ENCODE measurements around the gene SCMH1. TPM values are rescaled to one million over a fixed set of nuclear protein-coding genes. Genes with fewer than 3 reads are reported as not detected.

SCMH1 gene
- total and polyA plus RNA-seq, 7 donors: 16.2 to 39.4 (median 28.3) TPM

DNA sequence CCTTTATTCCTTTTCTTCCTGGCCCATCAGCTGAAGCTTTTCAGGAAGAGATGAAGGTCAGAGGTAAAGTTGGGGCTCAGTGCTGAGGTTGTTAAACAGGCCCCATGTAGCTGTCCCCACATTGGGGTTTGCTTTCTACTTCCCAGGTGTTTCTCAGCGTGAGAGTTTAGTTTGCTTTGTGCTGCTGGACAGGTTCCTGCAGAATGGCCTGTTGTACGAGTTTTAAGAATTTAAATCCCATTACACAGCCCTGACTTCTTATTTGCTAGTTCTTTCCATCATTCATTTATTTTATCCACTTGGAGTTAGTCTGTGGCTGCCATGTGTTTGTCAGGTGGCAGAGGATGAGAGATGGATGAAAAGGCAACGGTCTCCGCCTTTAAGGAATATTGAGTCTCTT lies 243.4 kb downstream of the SCMH1 start:
- DNase-seq: no peak
- WGBS, 3 donors: 95 to 96% (median 95%) methylated on average over 4 of the region's 4 CpGs
- TF ChIP-seq, protein P1, sequence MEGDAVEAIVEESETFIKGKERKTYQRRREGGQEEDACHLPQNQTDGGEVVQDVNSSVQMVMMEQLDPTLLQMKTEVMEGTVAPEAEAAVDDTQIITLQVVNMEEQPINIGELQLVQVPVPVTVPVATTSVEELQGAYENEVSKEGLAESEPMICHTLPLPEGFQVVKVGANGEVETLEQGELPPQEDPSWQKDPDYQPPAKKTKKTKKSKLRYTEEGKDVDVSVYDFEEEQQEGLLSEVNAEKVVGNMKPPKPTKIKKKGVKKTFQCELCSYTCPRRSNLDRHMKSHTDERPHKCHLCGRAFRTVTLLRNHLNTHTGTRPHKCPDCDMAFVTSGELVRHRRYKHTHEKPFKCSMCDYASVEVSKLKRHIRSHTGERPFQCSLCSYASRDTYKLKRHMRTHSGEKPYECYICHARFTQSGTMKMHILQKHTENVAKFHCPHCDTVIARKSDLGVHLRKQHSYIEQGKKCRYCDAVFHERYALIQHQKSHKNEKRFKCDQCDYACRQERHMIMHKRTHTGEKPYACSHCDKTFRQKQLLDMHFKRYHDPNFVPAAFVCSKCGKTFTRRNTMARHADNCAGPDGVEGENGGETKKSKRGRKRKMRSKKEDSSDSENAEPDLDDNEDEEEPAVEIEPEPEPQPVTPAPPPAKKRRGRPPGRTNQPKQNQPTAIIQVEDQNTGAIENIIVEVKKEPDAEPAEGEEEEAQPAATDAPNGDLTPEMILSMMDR (IDR thresholded peaks at IDR 0.05): no peak
- Histone ChIP-seq H3K4me1 (peaks cover 7% of the 10 kb centered on the region), H3K27me3 (ENCODE audit: insufficient read depth in 3 of 3, low read length in 2 of 3) (no peaks in the 10 kb centered on the region), H3K4me3 (no peak overlapping the region), H3K27ac (no peak overlapping the region), H3K9me3 (no peaks in the 10 kb centered on the region), H3K36me3 (ENCODE audit: insufficient read depth in 1 of 2, low read depth in 1 of 2) (peaks cover 2 to 90% of the 10 kb centered on the region in 2 donors)
- ATAC-seq: no peak
- intact Hi-C loops (cut with DNase I): no loop called here

DNA sequence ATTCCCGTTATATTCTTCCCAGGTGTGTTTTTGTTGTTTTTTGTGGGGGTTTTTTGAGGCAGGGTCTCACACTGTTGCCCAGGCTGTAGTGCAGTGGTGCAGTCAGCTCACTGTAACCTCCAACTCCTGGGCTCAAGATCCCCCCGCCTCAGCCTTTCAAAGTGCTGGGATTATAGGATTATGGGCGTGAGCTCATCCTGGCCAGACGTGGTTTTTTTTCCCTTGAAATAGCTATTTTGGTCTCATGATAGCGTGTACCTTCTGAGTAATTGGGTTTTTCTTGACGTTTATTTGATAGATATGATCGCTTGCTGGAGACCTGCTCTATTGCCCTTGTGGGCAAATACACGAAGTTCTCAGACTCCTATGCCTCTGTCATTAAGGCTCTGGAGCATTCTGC lies 245.0 kb downstream of the SCMH1 start:
- intact Hi-C loops (cut with DNase I): no loop called here

DNA sequence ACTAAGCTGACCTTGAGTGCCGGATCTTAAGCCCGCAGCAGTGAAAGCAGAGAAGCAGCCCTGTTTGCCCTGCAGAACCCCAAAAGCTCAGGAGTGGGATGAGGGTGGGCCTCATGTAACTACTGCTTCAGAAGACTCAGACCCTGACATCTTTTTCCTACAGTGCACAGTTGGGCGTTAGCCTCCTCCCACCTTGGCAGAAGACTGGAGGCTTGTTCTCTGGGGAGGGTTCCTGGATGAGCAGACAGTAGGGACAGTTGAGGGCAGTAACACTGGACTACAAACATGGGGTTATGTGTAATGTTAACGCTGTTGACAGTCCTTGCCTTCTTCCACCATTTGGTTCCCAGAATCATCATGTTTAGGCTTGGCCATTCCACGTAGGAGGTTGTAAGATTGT lies 253.0 kb downstream of the SCMH1 start:
- WGBS, 3 donors: 94 to 97% (median 95%) methylated on average over 5 of the region's 5 CpGs
- Histone ChIP-seq H3K9me3 (no peaks in the 10 kb centered on the region), H3K27ac (no peak overlapping the region), H3K27me3 (ENCODE audit: insufficient read depth in 3 of 3, low read length in 2 of 3) (no peaks in the 10 kb centered on the region), H3K36me3 (ENCODE audit: insufficient read depth in 1 of 2, low read depth in 1 of 2) (peaks cover 17 to 92% of the 10 kb centered on the region in 2 donors), H3K4me3 (no peak overlapping the region), H3K4me1 (no peaks in the 10 kb centered on the region)
- TF ChIP-seq, protein P1 (IDR thresholded peaks at IDR 0.05): no peak
- DNase-seq (no peak), ATAC-seq (no peak)
- intact Hi-C loops (cut with DNase I): no loop called here

More for the DNA sequence above, 245.0 kb downstream of the SCMH1 start:
- ATAC-seq: no peak
- Histone ChIP-seq H3K4me3 (no peak overlapping the region), H3K27me3 (ENCODE audit: insufficient read depth in 3 of 3, low read length in 2 of 3) (no peaks in the 10 kb centered on the region), H3K27ac (no peak overlapping the region), H3K36me3 (ENCODE audit: insufficient read depth in 1 of 2, low read depth in 1 of 2) (peaks cover 2 to 90% of the 10 kb centered on the region in 2 donors), H3K4me1 (no peaks in the 10 kb centered on the region), H3K9me3 (no peaks in the 10 kb centered on the region)
- WGBS, 3 donors: 94 to 95% (median 95%) methylated on average over 8 of the region's 8 CpGs
- DNase-seq: no peak
- TF ChIP-seq, protein P1 (IDR thresholded peaks at IDR 0.05): no peak

DNA sequence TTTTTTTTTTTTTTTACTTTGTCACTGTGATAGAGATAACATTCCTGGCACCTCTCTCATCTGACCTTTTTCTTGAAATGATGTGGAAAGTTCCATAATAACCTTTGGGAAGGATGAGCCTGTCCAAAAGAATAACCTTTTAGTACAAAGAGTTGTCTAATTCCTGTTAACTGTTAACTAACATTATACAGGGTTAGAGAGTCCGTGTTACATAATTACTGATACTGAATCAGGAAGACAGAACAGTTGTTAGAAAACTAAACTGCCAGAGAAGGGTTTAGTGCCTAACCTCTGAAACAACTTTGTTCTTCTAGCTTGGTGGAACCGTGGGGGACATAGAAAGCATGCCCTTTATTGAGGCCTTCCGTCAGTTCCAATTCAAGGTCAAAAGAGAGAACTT lies 253.8 kb downstream of the SCMH1 start:
- Histone ChIP-seq H3K4me1 (no peaks in the 10 kb centered on the region), H3K36me3 (ENCODE audit: insufficient read depth in 1 of 2, low read depth in 1 of 2) (peaks cover 20 to 99% of the 10 kb centered on the region in 2 donors), H3K9me3 (no peaks in the 10 kb centered on the region), H3K27me3 (ENCODE audit: insufficient read depth in 3 of 3, low read length in 2 of 3) (no peaks in the 10 kb centered on the region), H3K4me3 (no peak overlapping the region), H3K27ac (no peak overlapping the region)
- intact Hi-C loops (cut with DNase I): no loop called here
- TF ChIP-seq, protein P1 (IDR thresholded peaks at IDR 0.05): no peak
- DNase-seq: no peak
- WGBS, 3 donors: 86 to 92% (median 90%) methylated on average over 3 of the region's 3 CpGs
- no peak for ATAC-seq

Data from psoas muscle (tissue), 8 donors.